Middle frontal gyrus (tissue), 1 donor: Measurements from ENCODE around the gene ZNF317.
"Not testable (repeated sequence)": the region's sequence is repeated elsewhere in the genome, so short reads cannot be mapped to it uniquely, and the experiment has no call there.

Experiments used
- DNase-seq: peaks from one replicate; pipeline ENCODE4 v3.0.0-alpha.2; 2015; ENCODE audit warnings: low spot score; ENCODE audit errors: extremely low spot score

The ZNF317 gene

GRCh38 chr19:9171393-9171991 lies 31.3 kb downstream of the ZNF317 start:
- no peak for DNase-seq

- no peak for DNase-seq
Observed at GRCh38 chr19:9175326-9175725, 35.1 kb downstream of the ZNF317 start.

DNA sequence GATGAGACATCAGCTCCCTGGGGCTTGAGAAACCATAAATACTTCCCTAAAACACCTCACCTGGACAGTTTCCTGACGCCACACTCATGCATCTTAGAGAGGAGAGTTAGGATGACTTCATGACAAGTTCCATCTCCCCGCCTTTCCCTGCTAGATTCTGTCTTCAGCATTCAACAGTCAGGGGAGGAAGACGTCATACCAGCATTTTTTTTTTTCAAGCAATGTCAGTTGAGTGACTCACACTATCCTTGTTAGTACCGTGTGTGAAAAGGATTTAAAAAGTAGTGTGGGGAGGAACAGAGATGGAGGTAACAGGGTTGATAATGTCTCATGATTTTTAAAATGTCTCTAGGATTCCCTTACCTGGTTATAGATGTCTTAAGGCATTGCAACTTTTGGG lies 38.7 kb downstream of the ZNF317 start, which contains the start of gene OR7D2:
Gene OR7D2, plus strand, starts transcription at position 79 of the 400 bp plus-strand sequence. CDS start 6,803 bp downstream, outside the sequence.
- no peak for DNase-seq

- no peak for DNase-seq
Observed at GRCh38 chr19:9183000-9183399, 42.8 kb downstream of the ZNF317 start.

- no peak for DNase-seq
Observed at GRCh38 chr19:9187191-9187590, 47.0 kb downstream of the ZNF317 start.

DNA sequence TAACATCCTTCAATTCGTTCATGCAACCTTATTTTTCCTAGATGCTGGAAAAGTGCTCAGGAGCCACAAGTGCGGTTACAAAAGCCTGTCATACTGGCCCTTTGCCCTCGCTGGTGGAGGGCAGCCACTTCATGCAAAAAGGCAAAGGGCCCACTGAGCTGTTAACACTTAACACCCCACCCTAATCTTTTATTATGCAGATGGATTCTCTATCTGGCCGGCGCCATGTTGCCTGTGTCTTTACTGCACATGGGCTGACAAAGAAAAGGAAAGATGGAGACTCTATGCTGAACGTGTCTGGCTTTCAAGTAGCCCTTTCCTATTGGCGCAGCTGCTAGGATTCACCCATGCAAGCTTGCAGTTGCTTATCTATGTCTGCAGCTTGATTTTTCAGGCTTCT lies 49.3 kb downstream of the ZNF317 start:
- no peak for DNase-seq

DNA sequence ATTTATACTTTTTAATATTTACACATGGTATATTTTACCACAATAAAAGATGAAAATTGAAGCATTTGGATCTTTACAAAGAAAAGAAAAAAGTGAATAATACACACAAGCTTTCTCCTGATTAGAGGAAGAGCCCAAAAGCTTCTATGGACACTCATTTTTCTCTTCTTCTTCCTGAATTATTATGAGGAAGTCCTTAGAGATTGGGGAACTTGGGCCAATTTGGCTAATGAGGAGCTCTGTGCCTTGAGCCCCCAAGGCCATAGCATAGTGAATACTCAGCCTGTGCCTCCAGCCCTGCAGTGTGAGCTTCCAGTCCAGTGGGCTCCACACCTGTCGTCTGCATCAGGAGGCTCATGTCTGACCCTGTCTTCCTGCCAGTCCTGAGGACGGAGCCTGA lies 57.8 kb downstream of the ZNF317 start:
- not testable (repeated sequence) for DNase-seq

DNA sequence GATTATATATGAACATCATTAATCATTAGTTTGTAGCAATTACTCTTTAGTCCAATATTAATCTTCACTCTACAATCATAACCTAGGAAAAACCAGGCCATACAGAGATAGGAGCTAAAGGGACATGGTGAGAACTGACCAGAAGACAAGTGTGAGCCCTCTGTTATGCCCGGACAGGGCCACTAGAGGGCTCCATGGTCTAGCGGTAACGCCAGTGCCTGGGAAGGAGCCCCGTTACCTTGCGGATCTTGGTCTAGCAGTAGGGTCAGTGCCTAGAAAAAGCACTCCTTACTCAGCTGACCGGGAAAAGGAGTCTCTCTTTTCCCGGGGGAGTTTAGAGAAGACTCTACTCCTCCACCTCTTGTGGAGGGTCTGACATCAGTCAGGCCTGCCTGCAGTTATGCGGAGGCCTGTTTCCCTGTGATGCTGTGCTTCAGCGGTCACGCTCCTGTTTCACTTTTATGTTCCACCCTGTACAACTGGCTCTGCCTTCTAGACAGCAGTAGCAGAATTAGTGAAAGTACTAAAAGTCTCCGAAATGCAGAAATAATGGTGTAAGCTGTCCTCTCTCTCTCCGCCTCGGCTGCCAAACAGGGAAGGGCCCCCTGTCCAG lies 65.4 kb downstream of the ZNF317 start:
- DNase-seq: peak; percentile 16
